HepG2 (cell line): ENCODE results near the gene RGL3. TPM values are rescaled to one million over a fixed set of nuclear protein-coding genes. Genes with fewer than 3 reads are reported as not detected.
A peak's percentile ranks its signal among the peaks of the same experiment; 100 is the strongest.

Source experiments
- DBP ChIP-seq: sonication (generic); formaldehyde crosslinking; IDR thresholded peaks from 2 replicates; pipeline ENCODE4 v1.4.0; 2020; ENCODE audit warnings: missing genetic modification reagents; ENCODE audit errors: not compliant biosample characterization
- EZH2 ChIP-seq: conservative IDR thresholded peaks from 2 replicates; pipeline ENCODE4 v1.6.1; 2012; ENCODE audit warnings: mild to moderate bottlenecking, low read depth, low read length, moderate library complexity
- GRHL1 ChIP-seq: sonication (generic); formaldehyde crosslinking; conservative IDR thresholded peaks from 2 replicates; pipeline ENCODE4 v1.8.0; 2022; ENCODE audit warnings: missing genetic modification reagents
- RARA ChIP-seq: IDR thresholded peaks from 2 replicates; pipeline ENCODE4 v1.6.1; 2016; ENCODE audit warnings: missing genetic modification reagents, missing compliant biosample characterization
- RERE ChIP-seq: IDR thresholded peaks from 2 replicates; pipeline ENCODE4 v1.6.1; 2016; ENCODE audit warnings: low read depth, missing genetic modification reagents, missing compliant biosample characterization
- RFX1 ChIP-seq: fragments of 450-650 bp; IDR thresholded peaks from 2 replicates; pipeline ENCODE4 v1.6.1; 2017
- SKIL ChIP-seq: sonication (generic); formaldehyde crosslinking; IDR thresholded peaks from 2 replicates; pipeline ENCODE4 v1.8.0; 2022; ENCODE audit warnings: missing genetic modification reagents, mild to moderate bottlenecking, moderate library complexity, borderline replicate concordance
- ZMYM4 ChIP-seq: sonication (generic); formaldehyde crosslinking; IDR thresholded peaks from 2 replicates; pipeline ENCODE4 v1.8.1; 2023; ENCODE audit warnings: mild to moderate bottlenecking, missing genetic modification reagents
- ZNF160 ChIP-seq: sonication (generic); formaldehyde crosslinking; IDR thresholded peaks from 2 replicates; pipeline ENCODE4 v1.8.0; 2022; ENCODE audit warnings: mild to moderate bottlenecking, inconsistent platforms, missing genetic modification reagents
- ZNF503 ChIP-seq: sonication (generic); formaldehyde crosslinking; IDR thresholded peaks from 2 replicates; pipeline ENCODE4 v1.4.0; 2020; ENCODE audit warnings: missing genetic modification reagents
- ZNF557 ChIP-seq: sonication (generic); formaldehyde crosslinking; IDR thresholded peaks from 2 replicates; pipeline ENCODE4 v1.4.0; 2020; ENCODE audit warnings: missing genetic modification reagents
- ZNF567 ChIP-seq: sonication (generic); formaldehyde crosslinking; IDR thresholded peaks from 2 replicates; pipeline ENCODE4 v1.8.1; 2023; ENCODE audit warnings: mild to moderate bottlenecking, missing genetic modification reagents, borderline replicate concordance
- ZUFSP ChIP-seq: sonication (generic); formaldehyde crosslinking; IDR thresholded peaks from 2 replicates; pipeline ENCODE4 v1.9.0; 2021; ENCODE audit warnings: missing genetic modification reagents, mild to moderate bottlenecking, borderline replicate concordance
- polyA plus RNA-seq, 8 experiments: library from polyadenylated mRNA; depleted of rRNA in 3 of 8; stranded (reverse) in 7 of 8; unstranded in 1 of 8; fragments of >200 nt; fragmentation: Illumina TruSeq in 4 of 8; extraction: Trizol in 4 of 8; gene quantifications; 2 replicates each; pipeline versions ENCODE4 v1.2.1 to v1.2.3, GENCODE V29; 2011 to 2016; ENCODE audit warnings: low read depth in 4 of 8, missing spikeins in 1 of 8, mixed read lengths in 1 of 8; ENCODE audit not compliant: insufficient read depth in 1 of 8
- total RNA-seq, 5 experiments: library from RNA; depleted of rRNA; stranded (reverse); fragments of >200 nt; fragmentation: Illumina TruSeq; extraction: Trizol; gene quantifications; 2 replicates each; pipeline ENCODE4 v1.2.3, GENCODE V29; 2016; ENCODE audit warnings: low read depth in 1 of 5

Gene RGL3
- total and polyA plus RNA-seq, 2 of the 13 experiments (the other 11 are each of a cell fraction or from before 2014, with no cell fraction given): 4.2 to 7.6 TPM

- TF ChIP-seq RERE (CRISPR knock-in tag): no peak
- no peak; the same call in 1 of the 2 replicates for TF ChIP-seq ZNF503 (CRISPR knock-in tag)
- TF ChIP-seq ZMYM4 (CRISPR knock-in tag): peak; percentile 86
- TF ChIP-seq GRHL1 (CRISPR knock-in tag): no peak
- no peak for TF ChIP-seq ZNF557 (CRISPR knock-in tag)
- TF ChIP-seq DBP: no peak
- no peak for TF ChIP-seq ZNF160
- no peak for TF ChIP-seq SKIL
- no peak for TF ChIP-seq ZUFSP
- TF ChIP-seq EZH2: no peak
- peak; percentile 38; the same call in 1 of the 2 replicates for TF ChIP-seq RARA (CRISPR knock-in tag)
- TF ChIP-seq ZNF567 (CRISPR knock-in tag): peak; percentile 66; the same call in 1 of the 2 replicates
- no peak for TF ChIP-seq RFX1
These were observed 38.2 kb downstream of the RGL3 start (continued) for GRCh38 chr19:11380653-11381537.
